Activated CD8-positive, alpha-beta memory T cell treated with anti-CD3 and anti-CD28 coated beads, Interleukin-2, amount 50 U/mL, for 4 hours (primary cell): ENCODE measurements around the gene FHOD3.

Experiments used
- DNase-seq: peaks from one replicate; pipeline ENCODE4 v3.0.0-alpha.2; 2020

Gene FHOD3

GRCh38 chr18:36323421-36323820 lies 25.9 kb downstream of the FHOD3 start:
- DNase-seq = no peak

GRCh38 chr18:36325846-36326245 lies 28.3 kb downstream of the FHOD3 start:
- DNase-seq = no peak

DNA sequence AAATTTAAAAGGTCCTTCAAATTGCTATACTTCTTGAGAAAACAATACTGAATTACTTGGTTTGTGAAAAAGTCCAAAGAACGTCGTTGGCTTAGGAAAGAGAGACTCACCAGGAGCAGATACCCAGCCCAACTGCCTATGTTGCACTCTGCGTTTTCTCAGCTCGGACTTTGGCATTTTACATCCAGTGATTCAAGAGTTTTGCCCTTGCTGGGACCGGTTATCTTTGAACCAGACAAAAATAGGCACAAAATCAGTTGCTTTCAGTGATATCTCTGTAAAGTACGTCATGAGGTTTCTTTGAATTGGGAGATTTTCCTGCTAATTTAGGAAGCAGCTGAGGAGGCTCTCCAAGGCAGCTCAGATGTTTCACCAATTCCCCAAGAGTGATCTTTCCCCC lies 29.3 kb downstream of the FHOD3 start:
- DNase-seq = no peak

DNA sequence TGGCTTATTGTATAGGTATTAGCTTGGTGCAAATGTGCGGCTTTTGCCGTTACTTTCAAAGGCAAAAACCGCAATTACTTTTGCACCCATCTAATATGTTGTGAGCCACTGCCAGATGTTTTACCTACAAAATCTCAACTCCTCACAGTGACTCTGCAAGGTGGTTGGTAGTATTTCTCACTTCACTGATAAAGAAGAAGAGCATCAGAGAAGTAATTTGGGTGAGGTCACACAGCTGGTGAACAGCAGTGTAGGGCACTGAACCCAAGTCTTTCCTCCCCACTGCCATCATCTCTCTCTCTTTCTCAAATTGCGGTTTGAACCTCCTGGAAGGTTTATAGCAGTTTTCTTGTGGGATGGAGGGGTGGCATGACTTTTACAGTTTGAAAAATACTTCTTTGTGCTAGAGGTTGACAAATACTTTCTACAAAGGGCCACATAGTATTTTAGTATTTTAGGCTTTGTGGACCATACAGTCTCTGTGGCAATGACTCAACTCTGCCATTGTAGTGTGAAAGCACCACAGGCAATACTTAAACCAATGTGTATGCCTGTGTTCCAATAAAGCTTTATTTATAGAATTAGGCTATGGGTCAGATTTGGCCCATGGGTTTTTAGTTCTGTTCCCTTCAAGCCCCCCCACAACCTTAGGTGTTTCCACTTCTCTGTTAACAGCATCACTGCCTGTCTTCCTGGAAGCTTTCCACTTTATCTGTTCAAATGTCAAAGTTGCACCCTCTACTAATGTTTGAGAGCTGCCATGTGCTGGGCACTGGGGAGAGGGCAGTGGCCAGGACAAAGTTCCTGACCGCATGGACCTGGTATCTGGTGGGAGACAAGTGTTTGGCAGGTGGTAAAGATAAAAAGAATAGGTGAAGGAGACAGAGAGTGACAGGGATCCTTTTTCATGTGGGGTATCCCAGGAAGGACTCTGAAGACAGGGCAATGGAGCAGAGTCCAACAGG lies 30.1 kb downstream of the FHOD3 start:
- DNase-seq = no peak

DNA sequence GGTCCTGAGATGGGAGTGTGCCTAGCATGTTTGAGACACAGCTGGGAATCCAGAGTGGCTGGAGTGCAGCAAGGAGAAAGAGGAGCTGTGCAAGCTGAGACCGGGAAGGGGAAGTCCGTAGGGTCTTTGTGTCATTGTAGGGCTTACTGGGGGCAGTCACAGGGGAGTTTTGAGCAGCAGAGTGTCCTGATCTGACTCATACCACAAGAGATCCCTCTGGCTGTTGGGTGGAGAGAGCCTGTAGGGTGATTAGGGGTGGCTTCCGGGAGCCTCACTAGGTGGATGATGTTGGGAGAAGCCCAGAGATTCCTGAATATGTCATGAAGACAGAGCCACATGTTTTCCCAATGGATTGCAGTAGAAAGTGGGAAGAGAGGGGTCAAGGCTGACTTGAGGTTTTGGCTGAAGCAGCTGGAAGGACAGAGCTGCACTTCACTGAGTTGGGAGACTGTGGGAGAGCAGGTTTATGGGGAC lies 30.9 kb downstream of the FHOD3 start:
- DNase-seq = no peak

DNA sequence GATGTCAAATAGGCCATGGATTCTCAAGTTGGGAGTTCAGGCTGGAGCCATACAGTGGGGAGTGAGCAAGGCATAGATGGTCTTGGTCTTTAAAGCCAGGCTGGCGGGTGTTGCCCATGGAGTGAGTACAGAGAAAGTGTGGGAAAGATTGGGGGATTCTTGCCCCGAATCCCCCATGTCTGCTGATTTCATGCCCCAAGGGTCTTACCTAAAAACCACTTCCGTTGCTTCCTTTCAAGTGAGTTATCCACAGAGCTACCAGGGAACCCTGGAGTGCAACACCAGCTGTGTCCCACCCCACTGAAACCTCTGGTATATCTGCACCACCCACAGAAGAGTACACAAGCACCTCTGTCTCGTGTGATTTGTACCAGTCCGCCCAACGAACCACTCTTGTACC lies 31.4 kb downstream of the FHOD3 start:
- DNase-seq = no peak

- no peak for DNase-seq
These were observed 32.3 kb downstream of the FHOD3 start for GRCh38 chr18:36329684-36330434.

GRCh38 chr18:36330435-36331052 lies 33.0 kb downstream of the FHOD3 start:
- no peak for DNase-seq

DNA sequence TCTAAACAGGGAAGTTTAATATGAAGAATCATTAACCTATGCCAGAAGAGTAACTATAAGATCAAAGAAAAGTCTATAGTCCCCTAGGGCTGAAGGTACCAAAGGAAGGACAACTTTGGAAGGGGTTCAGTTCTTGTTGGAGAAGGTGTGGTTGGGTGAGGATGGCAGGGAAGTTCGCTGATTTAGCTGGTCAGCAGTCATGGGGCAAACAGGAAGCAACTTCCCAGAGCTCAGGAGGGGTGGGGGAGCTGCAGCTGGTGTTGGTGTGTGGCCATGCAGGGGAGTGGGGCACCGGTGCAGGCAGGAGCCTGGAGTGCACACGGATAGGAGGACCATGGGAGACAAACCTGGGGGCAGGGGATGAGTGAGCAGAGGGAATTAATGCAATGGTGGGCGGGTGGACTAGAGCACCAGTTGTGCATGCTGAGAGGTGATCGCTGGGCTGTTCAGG lies 34.0 kb downstream of the FHOD3 start:
- DNase-seq = no peak

DNA sequence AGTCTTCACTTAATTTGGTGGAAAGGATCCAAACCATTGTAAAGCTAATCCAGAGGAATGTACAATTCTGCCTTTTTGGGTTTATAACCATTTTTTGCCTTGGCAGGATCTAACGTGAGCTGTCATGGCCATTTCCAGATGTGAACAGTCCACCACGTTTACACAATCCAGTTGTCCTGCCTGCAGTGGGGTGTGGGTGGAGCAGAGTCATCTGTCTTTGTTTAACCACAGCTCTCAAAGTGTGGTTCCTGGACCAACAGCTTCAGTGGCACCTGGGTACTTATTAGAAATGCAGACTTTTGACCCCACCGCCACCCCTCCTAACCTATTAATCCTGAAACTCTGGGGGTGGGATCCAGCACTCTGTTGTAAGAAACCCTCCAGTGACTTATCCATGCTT lies 35.9 kb downstream of the FHOD3 start:
- DNase-seq = no peak

DNA sequence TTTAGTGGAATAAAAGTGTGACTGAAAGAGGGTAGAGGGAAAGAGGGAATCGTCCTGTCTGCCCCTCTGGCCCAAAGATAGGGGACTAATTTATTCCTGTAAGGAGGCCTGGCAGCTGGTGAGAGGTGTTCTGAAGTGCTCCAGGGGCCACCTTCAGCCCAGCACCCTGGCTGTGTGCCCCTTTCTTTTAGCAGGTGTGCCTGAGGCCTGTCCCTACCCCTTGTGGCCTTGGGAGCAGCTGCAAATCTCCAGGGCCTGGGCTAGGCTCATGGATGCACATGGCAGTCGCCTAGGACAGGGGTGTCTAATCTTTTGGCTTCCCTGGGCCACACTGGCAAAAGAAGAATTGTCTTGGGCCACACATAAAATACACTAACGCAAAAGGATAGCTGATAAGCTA lies 37.3 kb downstream of the FHOD3 start:
- DNase-seq = no peak

DNA sequence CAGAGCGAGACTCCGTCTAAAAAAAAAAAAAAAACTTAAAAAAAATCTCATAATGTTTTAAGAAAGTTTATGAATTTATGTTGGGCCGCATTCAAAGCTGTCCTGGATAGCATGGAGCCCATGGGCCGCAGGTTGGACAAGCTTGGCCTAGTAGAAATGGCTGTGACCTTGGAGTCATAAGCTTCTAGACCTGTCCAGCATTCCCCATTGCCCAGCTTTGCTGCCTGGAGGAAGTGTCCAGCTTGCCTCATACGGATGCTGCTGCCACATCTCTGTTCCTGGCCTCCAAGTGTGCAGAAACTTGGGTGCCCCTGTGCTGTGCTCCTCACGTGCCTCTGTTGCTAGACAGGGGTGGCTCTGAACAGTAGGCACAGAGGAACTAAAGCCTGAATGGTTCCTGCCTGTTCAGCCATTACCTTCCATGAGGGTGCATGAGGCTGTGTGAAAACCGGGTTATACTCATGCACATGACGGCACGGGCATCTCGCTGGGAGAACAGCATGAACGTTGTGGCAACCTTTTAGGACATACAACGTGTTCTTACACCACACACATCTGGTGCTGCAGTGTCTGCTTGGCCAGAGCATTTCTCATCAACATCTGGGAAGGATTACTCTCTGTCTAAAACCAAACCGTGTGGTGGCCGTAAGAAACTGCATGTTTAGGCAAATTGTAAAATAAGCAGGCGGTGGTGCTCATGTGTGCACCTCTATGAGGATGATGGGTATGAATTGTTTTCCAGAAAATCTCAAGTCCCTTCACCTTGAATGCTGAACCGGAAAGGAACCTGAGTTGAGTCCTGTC lies 38.2 kb downstream of the FHOD3 start:
- DNase-seq = no peak

- no peak for DNase-seq
These were observed 40.3 kb downstream of the FHOD3 start for GRCh38 chr18:36337679-36338402.

GRCh38 chr18:36338403-36338933 lies 41.0 kb downstream of the FHOD3 start:
- DNase-seq = no peak

GRCh38 chr18:36340246-36340645 lies 42.7 kb downstream of the FHOD3 start:
- no peak for DNase-seq

DNA sequence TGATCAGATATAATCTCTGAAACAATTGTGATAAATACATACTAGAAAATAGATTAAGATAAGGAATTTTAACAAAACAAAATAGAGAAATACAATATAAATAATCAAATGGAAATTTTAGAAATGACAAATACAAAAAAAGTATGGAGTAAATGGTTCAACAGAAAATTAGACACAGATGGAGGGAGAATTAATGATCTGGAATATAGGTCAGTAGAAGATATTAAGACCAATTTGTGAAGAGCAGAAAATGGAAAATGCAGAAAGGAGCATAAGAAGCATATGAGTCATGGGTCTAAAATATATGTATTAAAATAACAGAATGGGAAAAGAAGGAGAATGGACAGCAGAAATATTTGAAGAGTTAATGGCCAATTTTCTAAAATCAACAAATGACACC lies 44.4 kb downstream of the FHOD3 start:
- DNase-seq = no peak

DNA sequence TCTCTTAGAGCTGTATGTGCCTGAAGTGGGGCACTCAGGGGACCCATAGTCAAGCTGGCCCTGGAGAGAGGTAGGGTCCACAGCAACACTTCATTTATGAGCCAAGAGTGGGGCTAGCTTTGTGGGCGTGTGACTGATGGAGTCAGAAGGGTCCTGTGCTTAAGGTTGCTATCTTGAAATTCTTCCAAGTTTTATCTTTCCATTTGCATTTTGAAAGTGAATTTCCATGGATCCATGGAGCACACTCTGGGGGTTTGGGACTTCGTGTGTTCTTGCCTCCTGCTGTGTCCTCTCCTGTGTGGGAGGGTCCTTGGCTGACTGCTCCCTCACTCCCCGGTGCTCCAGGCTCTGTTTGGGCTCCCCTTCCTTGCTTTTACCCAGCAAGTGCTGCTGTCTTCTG lies 50.8 kb downstream of the FHOD3 start:
- DNase-seq = no peak

GRCh38 chr18:36348971-36349417 lies 51.5 kb downstream of the FHOD3 start:
- no peak for DNase-seq

DNA sequence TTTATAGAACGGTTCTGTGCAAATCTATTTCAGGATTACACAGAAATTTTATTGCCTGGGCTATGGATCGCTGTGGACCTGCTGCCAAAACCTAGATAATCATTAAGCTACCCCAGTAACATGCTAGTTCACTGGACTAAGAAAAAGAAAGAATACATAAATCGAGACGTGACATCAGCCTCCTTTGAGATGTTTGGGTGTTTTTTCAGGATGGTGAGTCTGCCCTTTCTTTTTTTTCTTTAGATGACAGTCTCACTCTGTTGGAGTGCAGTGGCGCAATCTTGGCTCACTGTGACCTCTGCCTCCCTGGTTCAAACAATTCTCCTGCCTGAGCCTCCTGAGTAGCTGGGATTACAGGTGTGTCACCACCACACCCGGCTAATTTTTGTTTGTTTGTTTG lies 52.0 kb downstream of the FHOD3 start:
- DNase-seq = no peak

DNA sequence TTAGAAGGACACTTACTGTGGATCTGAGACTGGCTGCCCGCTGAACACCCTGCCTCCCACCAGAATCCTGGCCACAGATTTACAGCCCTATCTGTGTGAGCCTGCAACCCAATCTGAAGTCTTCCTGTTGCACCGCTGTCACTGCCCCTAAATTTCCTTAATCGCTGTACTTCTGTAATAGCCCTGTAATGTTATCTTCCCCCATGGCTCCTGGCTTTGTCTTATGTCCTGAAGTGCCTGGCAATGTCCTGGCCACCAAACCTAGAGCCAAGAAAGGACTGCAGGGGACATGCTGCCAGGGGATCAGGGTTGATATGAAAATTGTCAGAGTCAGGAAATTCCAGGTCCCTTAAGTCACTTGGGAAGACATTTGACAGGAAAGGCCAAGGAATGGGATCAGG lies 52.7 kb downstream of the FHOD3 start:
- no peak for DNase-seq

GRCh38 chr18:36350839-36351469 lies 53.4 kb downstream of the FHOD3 start:
- DNase-seq = no peak
